ENCODE results near the gene RTL10. TPM values are rescaled to one million over a fixed set of nuclear protein-coding genes. Genes with fewer than 3 reads are reported as not detected.

The RTL10 gene
- polyA plus RNA-seq, 1 donor from 2014 or later: 11.7 TPM

- Histone ChIP-seq H3K9me3 (ENCODE audit: low read length) (no peaks in the 10 kb centered on the region), H3K36me3 (ENCODE audit: insufficient read depth, low read length) (no peaks in the 10 kb centered on the region), H3K4me2 (ENCODE audit: low read length) (no peak overlapping the region), H3K27ac (ENCODE audit: low read length) (no peak overlapping the region), H3F3A (ENCODE audit: insufficient read depth, low read length, poor library complexity, severe bottlenecking) (no peaks in the 10 kb centered on the region), H3K79me2 (replicated peaks; ENCODE audit: insufficient read depth, low read length) (no peaks in the 10 kb centered on the region), H2AFZ (ENCODE audit: low read depth, low read length) (no peak overlapping the region), H3K9ac (ENCODE audit: low read length) (no peak overlapping the region), H3K4me3 (ENCODE audit: low read length) (no peak overlapping the region), H3K27me3 (ENCODE audit: insufficient read depth, low read depth, low read length) (no peaks in the 10 kb centered on the region), H4K20me1 (ENCODE audit: insufficient read depth) (no peaks in the 10 kb centered on the region), H3K9me2 (ENCODE audit: insufficient read depth, low read length) (no peaks in the 10 kb centered on the region)
- TF ChIP-seq MXI1 (conservative IDR thresholded peaks at IDR 0.05; ENCODE audit: poor library complexity, severe bottlenecking) (no peak), CTCF (IDR thresholded peaks at IDR 0.05; ENCODE audit: poor library complexity, severe bottlenecking) (no peak)
Observed at GRCh38 chr22:19814428-19814827, 40.2 kb downstream of the RTL10 start.

- H3K9ac ChIP-seq (ENCODE audit: low read length): no peak overlapping the region
- no peak overlapping the region for H3K4me2 ChIP-seq (ENCODE audit: low read length)
- no peaks in the 10 kb centered on the region for H4K20me1 ChIP-seq (ENCODE audit: insufficient read depth)
- TF ChIP-seq CTCF (IDR thresholded peaks at IDR 0.05; ENCODE audit: poor library complexity, severe bottlenecking) (no peak), TAF1 (IDR thresholded peaks at IDR 0.05; ENCODE audit: low read depth) (no peak), EZH2 (IDR thresholded peaks at IDR 0.05; ENCODE audit: borderline replicate concordance, insufficient read depth, low read length, poor library complexity, severe bottlenecking) (no peak), SMC3 (conservative IDR thresholded peaks at IDR 0.05; ENCODE audit: poor library complexity) (no peak), POLR2AphosphoS5 (IDR thresholded peaks at IDR 0.05) (no peak), MXI1 (conservative IDR thresholded peaks at IDR 0.05; ENCODE audit: poor library complexity, severe bottlenecking) (no peak), EP300 (conservative IDR thresholded peaks at IDR 0.05; ENCODE audit: poor library complexity, severe bottlenecking) (no peak), REST (IDR thresholded peaks at IDR 0.05; ENCODE audit: borderline replicate concordance) (no peak), RAD21 (conservative IDR thresholded peaks at IDR 0.05) (no peak)
- H3K9me2 ChIP-seq (ENCODE audit: insufficient read depth, low read length): no peaks in the 10 kb centered on the region
- no peaks in the 10 kb centered on the region for H3K9me3 ChIP-seq (ENCODE audit: low read length)
- no peak overlapping the region for H2AFZ ChIP-seq (ENCODE audit: low read depth, low read length)
- H3K27me3 ChIP-seq (ENCODE audit: insufficient read depth, low read depth, low read length): no peaks in the 10 kb centered on the region
- no peaks in the 10 kb centered on the region for H3F3A ChIP-seq (ENCODE audit: insufficient read depth, low read length, poor library complexity, severe bottlenecking)
- no peak overlapping the region for H3K27ac ChIP-seq (ENCODE audit: low read length)
- no peak overlapping the region for H3K4me3 ChIP-seq (ENCODE audit: low read length)
- no peaks in the 10 kb centered on the region for H3K36me3 ChIP-seq (ENCODE audit: insufficient read depth, low read length)
- H3K79me2 ChIP-seq (replicated peaks; ENCODE audit: insufficient read depth, low read length): no peaks in the 10 kb centered on the region
Observed at GRCh38 chr22:19812910-19813309, 41.8 kb downstream of the RTL10 start.
